Neuron (in vitro differentiated cells): ENCODE data around the gene OTUD1.
"Not testable (repeated sequence)": the region's sequence is repeated elsewhere in the genome, so short reads cannot be mapped to it uniquely, and the experiment has no call there.

Experiments used
- H2AFZ ChIP-seq: one replicate; pipeline ENCODE4 v1.6.1; 2013; ENCODE audit warnings: low read depth, mild to moderate bottlenecking, inconsistent platforms, low read length, moderate library complexity
- H3K27me3 ChIP-seq: one replicate; pipeline ENCODE4 v1.6.1; 2013; ENCODE audit warnings: low read length; ENCODE audit not compliant: insufficient read depth
- H3K36me3 ChIP-seq: one replicate; pipeline ENCODE4 v1.6.1; 2013; ENCODE audit warnings: low read length; ENCODE audit not compliant: insufficient read depth
- H3K4me1 ChIP-seq: one replicate; pipeline ENCODE4 v1.6.1; 2013; ENCODE audit warnings: low read length; ENCODE audit not compliant: insufficient read depth
- H3K4me3 ChIP-seq: 2 replicates; pipeline ENCODE4 v1.5.1; 2013; ENCODE audit warnings: mild to moderate bottlenecking, low read length, moderate library complexity
- H3K9me3 ChIP-seq: one replicate; pipeline ENCODE4 v1.6.1; 2013; ENCODE audit warnings: low read length

The OTUD1 gene

GRCh38 chr10:23438547-23439451 lies at the start of gene OTUD1:
Gene OTUD1, plus strand, starts transcription at chr10:23439075. Its CDS starts 383 bp downstream, at chr10:23439458.
- peaks cover 15% of the 10 kb centered on the region for H3K4me1 ChIP-seq
- no peaks in the 10 kb centered on the region for H3K27me3 ChIP-seq
- peak within 1 kb of the TSS; percentile 49 for H3K4me3 ChIP-seq
- no peaks in the 10 kb centered on the region for H3K9me3 ChIP-seq
- no peaks in the 10 kb centered on the region for H3K36me3 ChIP-seq
- H2AFZ ChIP-seq, result peak within 1 kb of the TSS; percentile 36

GRCh38 chr10:23390408-23390807 lies 48.5 kb upstream of the OTUD1 start:
- not testable (repeated sequence) for H3K27me3 ChIP-seq, H3K36me3 ChIP-seq, H3K9me3 ChIP-seq, H3K4me3 ChIP-seq, H3K4me1 ChIP-seq, H2AFZ ChIP-seq

- no peaks in the 10 kb centered on the region for H3K27me3 ChIP-seq
Measured at GRCh38 chr10:23390809-23391208, 48.1 kb upstream of the OTUD1 start.

GRCh38 chr10:23391821-23392220 lies 47.1 kb upstream of the OTUD1 start:
- no peaks in the 10 kb centered on the region for H3K4me1 ChIP-seq
- H3K4me3 ChIP-seq, result no peak overlapping the region

More at GRCh38 chr10:23390809-23391208, 48.1 kb upstream of the OTUD1 start:
- H3K9me3 ChIP-seq, result no peaks in the 10 kb centered on the region
- H2AFZ ChIP-seq, result no peak overlapping the region
- H3K4me1 ChIP-seq, result no peaks in the 10 kb centered on the region
- no peaks in the 10 kb centered on the region for H3K36me3 ChIP-seq
- no peak overlapping the region for H3K4me3 ChIP-seq

GRCh38 chr10:23395017-23395416 lies 43.9 kb upstream of the OTUD1 start:
- Histone ChIP-seq H3K4me3 (no peak overlapping the region), H3K27me3 (no peaks in the 10 kb centered on the region), H2AFZ (no peak overlapping the region), H3K9me3 (no peaks in the 10 kb centered on the region), H3K4me1 (no peaks in the 10 kb centered on the region), H3K36me3 (no peaks in the 10 kb centered on the region)

More at GRCh38 chr10:23391821-23392220, 47.1 kb upstream of the OTUD1 start:
- Histone ChIP-seq H2AFZ (no peak overlapping the region), H3K27me3 (no peaks in the 10 kb centered on the region), H3K36me3 (no peaks in the 10 kb centered on the region), H3K9me3 (no peaks in the 10 kb centered on the region)

- Histone ChIP-seq H3K9me3 (no peaks in the 10 kb centered on the region), H3K36me3 (no peaks in the 10 kb centered on the region), H3K27me3 (no peaks in the 10 kb centered on the region), H3K4me1 (no peaks in the 10 kb centered on the region), H2AFZ (no peak overlapping the region), H3K4me3 (no peak overlapping the region)
Measured at GRCh38 chr10:23396695-23397094, 42.2 kb upstream of the OTUD1 start.

- H3K36me3 ChIP-seq, result no peaks in the 10 kb centered on the region
- H3K4me3 ChIP-seq, result no peak overlapping the region
- H3K27me3 ChIP-seq, result no peaks in the 10 kb centered on the region
- no peaks in the 10 kb centered on the region for H3K9me3 ChIP-seq
- H2AFZ ChIP-seq, result no peak overlapping the region
- no peaks in the 10 kb centered on the region for H3K4me1 ChIP-seq
Measured at GRCh38 chr10:23399701-23400144, 39.2 kb upstream of the OTUD1 start.

- Histone ChIP-seq H3K4me3 (no peak overlapping the region), H3K27me3 (no peaks in the 10 kb centered on the region), H3K36me3 (no peaks in the 10 kb centered on the region), H3K4me1 (no peaks in the 10 kb centered on the region), H2AFZ (no peak overlapping the region), H3K9me3 (no peaks in the 10 kb centered on the region)
Measured at GRCh38 chr10:23402856-23403255, 36.0 kb upstream of the OTUD1 start.

GRCh38 chr10:23403278-23403677 lies 35.6 kb upstream of the OTUD1 start:
- H3K27me3 ChIP-seq, result no peaks in the 10 kb centered on the region
- H3K36me3 ChIP-seq, result no peaks in the 10 kb centered on the region
- no peak overlapping the region for H3K4me3 ChIP-seq

GRCh38 chr10:23403719-23404118 lies 35.2 kb upstream of the OTUD1 start:
- no peaks in the 10 kb centered on the region for H3K4me1 ChIP-seq
- no peak overlapping the region for H2AFZ ChIP-seq
- no peak overlapping the region for H3K4me3 ChIP-seq
- H3K27me3 ChIP-seq, result no peaks in the 10 kb centered on the region
- H3K36me3 ChIP-seq, result no peaks in the 10 kb centered on the region
- H3K9me3 ChIP-seq, result no peaks in the 10 kb centered on the region

More at GRCh38 chr10:23403278-23403677, 35.6 kb upstream of the OTUD1 start:
- no peaks in the 10 kb centered on the region for H3K4me1 ChIP-seq
- no peaks in the 10 kb centered on the region for H3K9me3 ChIP-seq
- no peak overlapping the region for H2AFZ ChIP-seq

- no peaks in the 10 kb centered on the region for H3K36me3 ChIP-seq
- no peaks in the 10 kb centered on the region for H3K27me3 ChIP-seq
- H3K4me1 ChIP-seq, result no peaks in the 10 kb centered on the region
- no peaks in the 10 kb centered on the region for H3K9me3 ChIP-seq
- no peak overlapping the region for H2AFZ ChIP-seq
- H3K4me3 ChIP-seq, result no peak overlapping the region
Measured at GRCh38 chr10:23404461-23404980, 34.4 kb upstream of the OTUD1 start.

- no peaks in the 10 kb centered on the region for H3K9me3 ChIP-seq
- no peaks in the 10 kb centered on the region for H3K27me3 ChIP-seq
- H3K36me3 ChIP-seq, result no peaks in the 10 kb centered on the region
- no peak overlapping the region for H2AFZ ChIP-seq
- H3K4me3 ChIP-seq, result no peak overlapping the region
- H3K4me1 ChIP-seq, result no peaks in the 10 kb centered on the region
Measured at GRCh38 chr10:23405540-23405939, 33.3 kb upstream of the OTUD1 start.

- Histone ChIP-seq H2AFZ (no peak overlapping the region), H3K9me3 (no peaks in the 10 kb centered on the region), H3K4me3 (no peak overlapping the region), H3K4me1 (no peaks in the 10 kb centered on the region), H3K36me3 (no peaks in the 10 kb centered on the region), H3K27me3 (no peaks in the 10 kb centered on the region)
Measured at GRCh38 chr10:23406409-23406808, 32.5 kb upstream of the OTUD1 start.
